HG02840 (cell line): ENCODE measurements around the gene CCDC169.
"Not testable (repeated sequence)": the region's sequence is repeated elsewhere in the genome, so short reads cannot be mapped to it uniquely, and the experiment has no call there.

Source experiments
- ATAC-seq: cut with Tn5 transposase; IDR thresholded peaks from one replicate; pipeline ENCODE4 v1.9.1; 2021; ENCODE audit warnings: mild to moderate bottlenecking, moderate library complexity, moderate number of reproducible peaks; ENCODE audit not compliant: unreplicated experiment, low FRiP score

Gene CCDC169

DNA sequence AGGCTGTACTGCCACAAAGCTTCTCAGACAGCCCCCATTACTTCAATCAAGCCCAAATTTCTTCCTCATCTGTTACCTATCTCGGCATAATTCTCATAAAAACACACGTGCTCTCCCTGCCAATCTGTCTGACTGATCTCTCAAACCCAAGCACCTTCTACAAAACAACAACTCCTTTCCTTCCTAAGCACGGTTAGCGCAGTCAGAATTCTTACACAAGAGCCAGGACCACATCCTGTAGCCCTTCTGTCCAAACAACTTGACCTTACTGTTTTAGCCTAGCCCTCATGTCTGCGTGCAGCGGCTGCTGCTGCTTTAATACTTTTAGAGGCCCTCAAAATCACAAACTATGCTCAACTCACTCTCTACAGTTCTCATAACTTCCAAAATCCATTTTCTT is 22.2 kb upstream of the CCDC169 start:
- ATAC-seq, result not testable (repeated sequence)

DNA sequence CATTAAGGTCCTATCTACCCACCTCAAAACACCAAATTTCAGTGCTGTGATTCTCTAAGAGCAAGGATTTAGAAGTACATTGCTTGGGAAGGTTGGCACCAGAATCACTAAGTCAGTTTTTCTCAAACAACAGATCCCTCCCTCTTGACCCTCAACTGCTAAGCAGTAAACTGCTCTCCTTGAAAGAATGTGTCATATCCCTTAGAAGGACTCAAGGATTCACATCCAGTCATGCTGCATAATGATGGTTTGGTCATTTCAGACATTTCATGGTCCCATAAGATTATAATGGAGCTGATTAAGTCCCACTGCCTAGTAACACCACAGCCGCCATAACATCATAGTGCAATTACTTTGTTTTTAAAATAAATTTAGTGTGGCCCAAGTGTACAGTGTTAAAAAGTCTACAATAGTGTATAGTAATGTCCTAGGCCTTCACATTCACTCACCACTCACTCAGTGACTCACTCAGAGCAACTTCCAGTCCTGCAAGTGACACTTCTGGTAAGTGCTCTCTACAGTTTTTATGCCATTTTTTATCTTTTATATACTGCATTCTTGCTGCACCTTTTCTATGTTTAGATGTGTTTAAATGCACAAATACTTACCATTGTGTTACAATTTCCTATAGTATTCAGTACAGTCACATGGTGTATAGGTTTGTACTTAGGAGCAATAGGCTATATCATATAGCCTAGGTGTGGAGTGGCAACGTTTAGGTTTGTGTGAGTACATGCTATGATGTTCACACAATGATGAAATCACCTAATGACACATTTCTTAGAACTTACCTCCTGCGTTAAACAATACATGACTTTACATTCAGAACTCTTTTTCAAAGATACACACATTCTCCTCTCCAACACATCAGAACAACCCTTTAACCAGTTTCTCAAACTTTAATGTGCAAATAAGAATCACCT is 15.7 kb upstream of the CCDC169 start:
- ATAC-seq, result no peak

DNA sequence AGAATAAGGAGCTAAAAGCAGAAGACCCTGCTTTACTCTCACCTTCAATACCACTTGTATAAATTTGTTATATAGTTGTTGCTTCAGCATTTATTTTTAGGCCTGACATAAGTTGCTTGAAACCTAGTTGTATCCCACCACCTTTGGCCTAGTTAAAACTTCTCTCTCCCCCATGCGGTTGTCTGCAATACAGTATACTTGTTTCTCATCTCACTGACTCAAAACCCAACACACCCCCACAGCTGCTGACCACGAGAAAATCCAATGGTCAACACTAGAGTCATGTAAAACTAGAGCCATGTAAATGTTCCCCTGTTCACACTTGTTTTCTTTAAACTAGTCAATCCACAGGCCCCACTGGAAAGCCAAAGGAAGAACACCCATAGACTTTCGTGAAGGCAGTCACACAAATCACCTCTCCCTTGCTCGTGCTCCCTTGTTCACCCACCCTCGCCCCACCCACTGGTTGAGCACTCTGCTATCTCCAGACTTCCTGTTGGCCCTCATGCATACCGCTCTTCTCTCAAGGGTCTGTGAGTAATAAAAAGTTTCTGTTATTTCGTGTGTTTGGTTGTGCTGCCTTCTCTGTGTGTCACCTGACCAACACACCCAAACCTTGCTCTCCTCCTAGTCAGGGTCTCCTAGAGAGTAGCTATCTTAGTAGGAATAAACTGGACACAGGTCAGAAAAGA is 12.9 kb upstream of the CCDC169 start:
- ATAC-seq, result no peak

DNA sequence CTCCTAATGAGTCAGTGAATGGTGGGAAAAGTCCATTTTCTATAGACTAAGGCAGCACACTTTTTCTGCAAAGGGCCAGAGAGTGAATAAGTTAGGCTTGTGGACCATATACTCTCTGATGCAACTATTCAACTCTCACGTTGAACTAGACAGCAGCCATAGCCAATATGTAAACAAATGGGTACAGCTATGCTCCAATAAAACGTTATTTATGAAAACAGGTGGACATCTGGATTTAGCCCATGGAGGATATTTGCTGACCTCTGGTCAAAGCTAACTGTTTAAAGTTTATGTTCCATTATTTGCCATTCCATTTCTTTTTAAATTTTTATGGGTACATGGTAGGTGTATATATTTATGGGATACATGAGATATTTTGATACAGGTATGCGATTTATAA is 4.7 kb upstream of the CCDC169 start:
- ATAC-seq, result no peak

DNA sequence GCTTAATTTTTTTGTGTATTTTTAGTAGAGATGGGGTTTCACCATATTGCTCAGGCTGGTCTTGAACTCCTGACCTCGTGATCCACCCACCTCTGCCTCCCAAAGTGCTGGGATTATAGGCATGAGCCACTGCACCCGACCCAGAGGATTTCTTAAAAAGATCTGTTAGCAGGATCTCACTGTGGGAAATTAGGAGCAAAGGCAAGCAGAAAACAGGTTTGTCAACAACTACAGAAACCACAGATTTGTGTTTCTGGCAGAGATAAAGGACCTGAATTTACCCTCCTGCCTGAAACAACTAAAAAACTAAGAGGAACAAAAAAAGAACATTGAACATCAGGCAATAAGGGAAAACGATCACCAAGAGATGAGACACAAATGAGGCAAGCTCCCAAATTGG is 1.9 kb upstream of the CCDC169 start:
- not testable (repeated sequence) for ATAC-seq

DNA sequence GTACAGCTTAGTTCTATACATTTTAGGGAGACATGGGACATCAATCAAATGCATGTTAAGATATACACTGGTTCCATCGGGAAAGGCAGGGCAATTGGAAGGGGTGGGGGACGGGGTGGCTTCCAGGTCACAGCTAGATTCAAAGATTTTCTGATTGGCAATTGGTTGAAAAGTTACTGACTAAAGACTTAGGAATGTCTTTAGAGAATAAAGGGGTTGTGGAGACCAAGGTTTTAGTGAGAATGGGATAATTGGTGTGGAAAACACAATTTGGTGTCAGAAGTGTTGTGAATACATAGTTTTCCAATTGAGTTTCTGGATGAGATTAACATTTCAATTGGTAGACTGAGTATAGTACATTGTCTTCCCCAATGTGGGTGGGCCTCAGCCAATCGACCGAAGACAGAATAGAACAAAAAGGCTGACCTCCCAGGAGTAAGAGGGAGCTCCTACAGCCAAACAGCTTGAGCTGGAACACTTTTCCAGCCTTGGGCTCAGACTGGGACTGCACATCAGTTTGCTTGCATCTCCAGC is 988 bp upstream of the CCDC169 start:
- no peak for ATAC-seq

DNA sequence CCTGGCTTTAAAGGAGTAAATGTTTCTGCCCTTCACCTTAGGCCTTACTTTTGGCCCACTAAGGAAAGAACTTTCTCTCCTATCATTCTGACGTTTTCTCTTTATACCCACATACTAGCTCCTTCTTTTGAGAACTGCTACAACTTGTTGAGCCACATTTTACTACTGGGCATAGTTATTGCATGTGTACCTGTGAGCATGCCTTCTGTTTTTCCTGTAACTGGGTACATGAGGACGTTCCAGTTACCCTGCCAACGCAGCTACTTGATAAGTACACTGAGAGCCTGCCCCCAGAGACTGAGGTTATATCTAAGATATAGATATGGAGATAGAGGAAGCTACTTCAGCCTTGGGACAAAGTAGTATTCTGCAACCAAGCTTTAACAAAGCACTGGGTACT is 3.5 kb downstream of the CCDC169 start:
- no peak for ATAC-seq

DNA sequence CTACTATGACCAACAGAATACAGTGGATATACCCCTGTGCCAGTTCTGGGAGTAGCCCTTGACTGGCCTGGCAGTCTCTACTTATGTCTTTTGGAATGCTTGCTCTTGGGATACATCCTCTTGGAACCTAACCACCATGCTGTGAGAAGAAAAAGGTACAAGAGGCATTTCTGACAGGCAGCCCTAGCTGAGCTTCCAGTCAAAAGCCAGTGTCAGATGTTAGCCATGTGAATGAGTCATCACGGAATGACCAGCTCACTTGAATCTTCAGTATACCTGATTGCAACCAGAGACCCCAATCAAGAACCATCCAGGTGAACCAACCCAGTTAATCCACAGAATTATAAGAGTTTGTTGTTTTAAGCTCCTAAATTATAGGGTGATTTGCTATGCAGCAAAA is 4.1 kb downstream of the CCDC169 start:
- ATAC-seq, result no peak

DNA sequence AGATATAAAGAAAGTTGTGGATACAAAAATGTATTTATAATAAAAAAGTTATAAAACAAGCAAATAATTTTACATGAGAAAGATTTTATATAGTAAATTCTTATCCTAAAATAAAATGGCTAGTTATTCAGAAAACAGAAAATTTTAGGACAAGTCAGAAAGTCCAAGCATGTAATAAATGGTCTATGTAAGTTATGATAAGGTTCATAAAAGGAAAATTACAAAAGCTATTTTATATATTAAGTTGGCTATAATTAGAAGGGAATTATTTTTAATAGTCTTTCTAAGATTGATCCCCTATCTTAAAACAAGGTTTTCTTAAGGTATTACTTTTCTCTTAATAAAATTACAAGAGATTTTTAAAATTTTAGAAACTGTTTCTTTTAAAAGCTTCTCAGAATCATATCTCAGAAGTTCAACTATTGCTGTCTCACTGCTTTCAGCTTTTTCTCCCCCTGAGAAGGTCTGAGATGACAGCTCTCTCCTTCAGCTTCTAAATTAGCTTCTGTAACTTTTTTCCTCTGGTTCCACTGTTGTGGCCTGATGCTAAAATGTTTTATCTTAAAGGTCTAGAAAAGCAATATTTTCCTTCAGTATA is 8.7 kb downstream of the CCDC169 start:
- no peak for ATAC-seq

DNA sequence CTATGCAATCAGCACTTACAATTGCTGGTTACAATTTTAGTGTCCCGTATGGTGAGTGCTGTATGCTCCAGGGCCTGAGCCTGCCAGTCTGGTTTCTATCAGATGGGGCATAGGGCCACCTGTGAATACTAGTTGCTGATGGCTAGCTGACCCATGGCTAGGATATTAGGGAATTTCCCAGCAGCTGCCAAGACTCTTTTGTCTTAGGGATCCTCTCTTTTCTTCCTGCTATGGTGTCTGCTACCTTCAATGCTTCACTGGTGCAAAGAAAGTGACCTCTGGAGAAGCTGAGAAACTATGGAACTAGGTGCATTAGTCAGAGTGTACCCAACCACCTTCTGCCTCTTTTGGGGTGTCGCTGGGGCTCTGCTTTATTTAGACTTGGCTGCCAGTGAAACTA is 11.6 kb downstream of the CCDC169 start:
- no peak for ATAC-seq

DNA sequence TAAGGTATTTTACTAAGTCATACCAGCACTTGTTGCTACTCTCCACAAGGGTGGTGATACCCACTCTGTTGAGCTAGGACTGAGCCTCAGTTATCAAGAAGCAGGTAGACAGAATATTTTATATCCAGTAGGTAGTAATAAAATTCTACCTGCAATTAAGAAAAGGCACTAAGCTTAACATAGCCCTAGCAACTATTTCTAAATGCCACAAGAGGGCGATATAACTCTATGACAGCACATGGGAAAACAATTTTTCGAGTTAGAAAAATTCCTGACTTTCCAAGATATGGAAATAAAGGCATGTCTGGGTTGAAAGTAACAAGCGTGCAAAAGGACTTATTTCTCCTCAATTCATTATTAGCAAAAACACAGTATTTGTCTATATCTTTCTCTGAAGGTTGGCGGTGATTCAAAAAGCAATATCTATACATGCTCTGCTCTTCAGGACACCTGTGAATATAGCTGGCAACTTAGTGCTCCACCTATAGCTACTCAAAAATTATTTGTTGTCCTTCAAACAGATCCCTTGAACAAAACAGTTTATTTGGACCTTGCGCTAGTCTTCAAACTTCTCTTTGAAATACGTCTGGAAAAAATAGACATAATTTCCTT is 14.7 kb downstream of the CCDC169 start:
- no peak for ATAC-seq

DNA sequence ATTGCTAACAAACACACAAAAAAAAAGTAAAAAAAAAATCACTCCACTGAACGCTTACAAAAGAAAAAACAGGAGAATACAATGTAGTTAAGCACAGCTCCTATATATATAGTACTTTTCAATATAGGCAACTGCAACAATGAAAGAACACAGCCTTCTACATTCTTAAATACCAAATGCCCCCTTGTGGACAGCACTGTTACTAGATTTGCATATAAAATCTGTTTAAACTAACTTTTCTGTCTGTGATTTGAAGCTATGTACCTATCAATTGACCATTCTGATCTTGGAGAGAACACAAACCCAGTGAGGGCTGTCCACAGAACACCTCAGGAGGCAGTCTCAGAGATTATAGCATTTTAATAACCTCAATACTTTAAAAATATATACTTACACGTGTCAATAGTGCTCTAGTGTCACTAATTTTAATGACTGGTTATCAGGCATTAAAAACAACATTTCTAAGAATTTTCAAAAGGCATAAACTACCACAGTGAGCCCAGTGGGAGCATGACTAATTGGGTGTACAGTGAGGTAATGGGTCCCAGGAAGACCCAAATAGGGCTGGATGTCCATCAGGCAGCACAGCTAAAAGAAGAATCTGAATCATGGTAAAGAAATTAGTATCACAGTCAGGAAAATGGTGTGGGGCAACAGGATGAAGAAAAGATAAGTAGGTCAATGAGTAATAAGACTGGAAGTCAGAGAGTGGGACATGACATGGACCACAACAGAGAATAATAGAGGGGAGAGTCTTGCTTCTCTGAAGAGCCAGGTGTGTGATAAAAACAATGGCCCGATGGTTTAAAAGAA is 22.2 kb downstream of the CCDC169 start:
- no peak for ATAC-seq

DNA sequence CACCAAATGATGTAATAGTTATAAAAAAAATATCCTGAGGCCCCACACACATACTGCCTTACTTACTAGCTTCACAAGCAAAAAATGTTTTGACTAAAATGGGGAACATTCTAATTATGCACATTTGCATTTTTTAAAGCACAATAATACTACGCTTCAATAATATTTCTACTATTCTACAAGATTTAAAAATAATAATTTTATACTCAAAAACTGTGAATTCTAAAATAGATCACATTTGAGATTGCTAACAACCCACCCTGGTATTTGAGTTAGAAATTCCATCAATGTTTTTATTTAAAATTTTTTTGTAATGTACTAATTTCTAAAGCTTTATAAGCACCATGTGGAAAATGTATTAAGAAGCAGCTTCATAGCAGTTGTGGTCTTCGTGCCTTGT is 24.2 kb downstream of the CCDC169 start:
- no peak for ATAC-seq

DNA sequence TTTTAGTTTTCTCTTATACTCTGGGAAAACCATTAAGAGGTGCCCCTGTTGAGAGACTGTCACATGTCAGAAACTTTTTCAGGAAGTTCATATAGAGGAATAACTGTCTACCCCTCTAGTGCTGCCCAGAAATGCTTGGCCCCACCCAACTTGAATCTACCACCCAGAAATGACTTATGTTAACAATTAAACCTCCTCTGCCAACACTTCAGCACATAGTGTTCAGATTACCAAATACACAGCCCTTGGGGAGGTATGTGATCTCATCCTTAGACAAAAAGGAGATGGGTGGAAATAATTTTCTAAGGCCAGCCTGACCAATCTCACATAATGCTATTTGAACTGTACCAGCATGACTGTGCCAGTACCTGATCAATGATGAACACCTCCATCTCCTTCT is 35.6 kb downstream of the CCDC169 start:
- no peak for ATAC-seq

DNA sequence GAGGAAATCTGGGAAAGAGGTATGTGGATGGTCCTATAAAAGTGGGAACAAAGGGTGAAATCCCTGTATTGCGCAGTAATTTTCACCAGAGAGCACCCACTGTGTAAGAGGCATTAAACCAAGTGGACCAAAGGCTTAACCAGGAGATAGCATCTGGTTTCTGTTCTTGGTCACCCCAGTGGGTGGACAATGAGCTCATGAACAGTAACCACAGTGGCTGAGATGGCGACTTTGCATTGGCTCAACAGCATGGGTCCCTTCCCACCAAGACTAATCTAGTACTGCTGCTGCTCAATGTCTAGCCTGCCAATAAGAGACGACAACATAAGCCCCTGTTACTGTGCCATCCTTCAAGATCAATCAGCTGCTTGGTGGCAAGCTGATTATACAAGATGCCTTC is 36.6 kb downstream of the CCDC169 start:
- ATAC-seq, result no peak

DNA sequence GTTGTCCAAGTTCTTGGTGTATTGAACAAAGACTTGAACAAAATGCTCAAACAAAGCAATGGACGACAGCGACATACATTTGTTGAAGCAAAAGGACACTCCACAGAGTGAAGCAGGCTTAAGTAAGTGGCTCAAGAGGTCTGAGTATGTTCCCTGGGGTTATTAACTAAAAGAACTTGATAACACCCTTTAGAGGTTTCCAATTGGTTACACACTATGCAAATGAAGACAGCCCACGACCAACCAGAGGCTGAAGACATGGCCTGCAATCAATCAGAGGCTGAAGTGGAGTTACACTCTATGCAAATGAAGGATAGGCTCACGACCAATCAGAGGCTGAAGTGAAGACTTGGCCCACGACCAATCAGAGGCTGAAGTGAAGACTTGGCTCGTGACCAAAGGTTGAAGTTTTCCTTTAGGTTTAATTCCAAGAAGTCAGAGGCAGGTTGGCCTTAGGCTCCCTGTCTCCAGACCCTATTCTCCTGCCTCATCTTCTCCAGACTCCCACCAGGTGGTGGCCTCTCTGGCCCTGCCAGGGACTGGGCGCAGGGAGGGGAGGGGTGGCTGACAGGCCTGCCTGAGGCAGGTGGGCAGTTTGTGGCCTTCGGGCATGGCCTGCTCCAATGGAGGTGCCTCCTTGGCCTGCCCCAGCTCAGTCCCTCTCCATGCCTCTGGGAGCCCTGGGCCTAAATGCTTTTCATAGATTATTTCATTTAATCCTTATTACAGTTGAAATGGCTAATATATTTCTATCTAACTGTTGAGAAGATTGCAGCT is 38.1 kb downstream of the CCDC169 start:
- no peak for ATAC-seq

DNA sequence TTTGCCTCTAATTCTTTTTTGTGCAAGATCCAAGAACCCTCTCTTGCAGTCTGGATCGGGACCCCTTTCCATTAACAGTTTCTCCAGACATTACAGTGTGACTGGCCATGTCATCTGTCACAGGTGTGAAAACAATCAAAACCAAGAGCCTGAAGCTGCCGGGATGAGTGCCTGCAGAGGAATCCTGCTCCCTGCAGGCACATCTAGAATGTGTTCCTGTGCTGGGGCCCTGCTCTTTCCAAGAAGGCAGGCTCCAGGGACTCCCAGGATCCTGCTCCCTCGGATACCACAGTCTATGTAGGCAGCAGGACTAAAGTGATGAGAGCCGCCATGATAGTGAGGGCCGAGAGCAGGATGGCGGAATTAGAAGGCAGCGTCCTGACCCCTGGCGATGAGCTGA is 38.8 kb downstream of the CCDC169 start:
- ATAC-seq, result no peak

DNA sequence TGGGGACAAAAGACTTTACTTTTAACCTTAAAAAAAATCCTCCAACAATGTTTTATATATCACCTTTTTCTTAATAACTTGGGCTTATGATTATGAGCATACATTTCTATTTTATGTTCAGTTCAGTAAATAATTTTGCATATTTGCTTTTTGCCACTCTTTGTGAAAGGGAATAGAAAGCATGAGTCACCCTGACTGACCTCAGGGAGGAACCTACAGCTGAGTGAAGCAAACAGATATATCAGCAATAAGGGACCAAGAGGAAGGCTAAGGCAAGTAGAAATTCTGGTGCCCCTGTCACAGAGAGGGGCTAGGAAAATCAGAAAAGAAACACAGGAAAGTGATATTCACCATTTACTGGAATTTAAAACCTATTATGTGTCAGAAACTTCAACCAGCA is 46.1 kb downstream of the CCDC169 start:
- ATAC-seq, result no peak

DNA sequence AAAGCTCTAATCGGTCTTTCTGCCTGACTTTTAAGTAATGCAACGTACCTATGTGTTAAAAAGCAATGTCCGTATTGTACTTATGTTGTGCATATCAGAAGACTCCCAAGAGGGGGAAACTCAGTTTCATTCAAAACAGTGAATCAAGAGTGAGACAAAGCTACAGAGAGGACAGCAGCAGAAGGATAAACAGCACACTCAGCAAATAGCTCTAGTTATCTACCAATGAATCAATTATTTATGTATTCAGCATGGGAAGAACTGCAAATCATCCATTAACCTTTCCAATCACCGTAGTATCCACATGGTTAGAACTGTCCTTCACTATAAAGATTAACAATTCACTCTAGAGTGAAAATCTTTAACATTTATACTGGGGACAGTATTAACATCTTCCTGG is 46.6 kb downstream of the CCDC169 start:
- no peak for ATAC-seq
